H4 (cell line): ENCODE results near the gene SLC6A11. TPM values are rescaled to one million over a fixed set of nuclear protein-coding genes. Genes with fewer than 3 reads are reported as not detected.

Source experiments
- DNase-seq: peaks from one replicate; pipeline ENCODE4 v3.0.0-alpha.2; 2015; ENCODE audit warnings: low spot score
- total RNA-seq: library from RNA; depleted of rRNA; stranded (reverse); fragments of >200 nt; shearing (Covaris generic); gene quantifications from 2 replicates; pipeline ENCODE4 v1.2.3, GENCODE V29; 2014

Gene SLC6A11
- total RNA-seq, 1 experiment from 2014 or later = 0.12 TPM

DNA sequence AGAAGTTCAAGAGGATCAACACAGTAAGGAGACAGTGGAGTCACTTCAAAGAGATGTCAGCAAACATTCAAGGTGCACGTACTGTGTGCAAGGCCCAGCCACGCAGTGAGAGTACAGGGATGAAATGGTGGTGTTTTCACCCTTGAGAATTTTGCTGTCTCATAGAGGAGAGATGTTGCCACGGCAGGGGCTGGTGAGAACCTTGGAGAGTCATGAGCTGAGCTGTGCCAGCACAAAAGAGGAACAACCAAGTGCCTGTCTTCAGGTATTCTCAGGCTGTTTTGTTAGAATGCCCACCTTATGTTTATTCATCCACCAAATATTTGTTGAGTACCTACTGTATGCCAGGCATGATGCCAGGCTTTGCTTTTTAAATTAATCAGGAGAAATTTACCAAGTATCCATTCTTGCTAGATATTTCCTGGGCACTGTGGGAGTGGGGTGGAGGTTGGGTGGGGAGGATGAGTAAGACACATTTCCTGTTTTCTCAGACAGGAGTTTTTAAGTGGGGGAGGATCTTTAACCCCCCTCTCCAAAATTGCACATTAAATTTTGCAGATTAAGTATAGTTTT is 72.6 kb downstream of the SLC6A11 start:
- DNase-seq = no peak

DNA sequence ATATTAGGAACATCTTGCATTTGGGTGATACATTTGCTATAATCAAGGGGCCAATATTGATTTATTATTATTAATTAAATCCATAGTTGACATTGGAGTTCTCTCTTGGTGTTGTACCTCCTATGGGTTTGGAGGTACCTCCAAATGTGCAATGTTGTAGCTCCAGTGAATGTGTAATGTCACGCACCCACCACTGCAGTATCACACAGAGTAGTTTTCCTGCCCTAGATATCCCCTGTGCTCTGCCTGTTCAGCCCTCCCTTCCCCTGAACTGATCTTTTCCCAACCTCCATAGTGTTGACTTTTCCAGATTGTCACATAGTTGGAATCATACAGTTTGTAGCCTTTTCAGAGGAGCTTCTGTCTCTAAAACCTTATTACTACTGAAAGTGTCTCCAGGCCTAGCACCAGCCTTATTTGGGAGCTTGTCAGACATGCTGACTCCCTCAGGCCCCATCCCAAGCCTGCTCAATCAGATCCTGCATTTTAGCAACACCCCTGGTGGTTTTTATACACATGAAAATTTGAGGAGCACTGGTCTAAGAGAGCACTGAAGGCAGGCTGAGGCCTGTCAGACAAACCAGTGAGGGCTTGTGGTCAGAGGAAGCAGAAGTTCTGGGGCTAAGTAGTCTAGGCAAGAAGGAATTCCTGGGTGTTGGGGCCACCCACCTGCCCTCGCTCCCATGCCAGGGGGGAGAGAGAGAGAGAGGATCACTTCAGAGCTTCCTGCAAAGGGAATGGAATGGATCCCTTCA is 73.4 kb downstream of the SLC6A11 start:
- DNase-seq = no peak

DNA sequence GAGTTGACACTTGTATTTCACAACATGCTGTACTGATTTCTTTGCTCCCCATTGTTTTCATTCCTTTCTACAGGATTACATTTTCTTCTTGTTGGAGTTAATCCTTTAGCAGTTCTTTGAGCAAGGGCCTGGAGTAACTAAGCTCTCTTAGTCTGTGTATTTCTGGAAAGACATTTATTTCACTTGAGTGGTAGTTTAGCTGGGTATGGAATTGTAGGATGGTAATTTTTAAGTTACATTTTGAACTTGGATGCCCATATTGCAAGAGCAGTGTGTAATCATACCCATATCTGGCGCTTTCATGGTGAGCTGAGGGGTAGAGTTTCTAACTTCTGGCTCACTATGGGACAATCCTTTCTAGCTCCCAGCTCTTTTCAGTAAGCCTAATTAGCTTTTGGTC is 74.6 kb downstream of the SLC6A11 start:
- no peak for DNase-seq

DNA sequence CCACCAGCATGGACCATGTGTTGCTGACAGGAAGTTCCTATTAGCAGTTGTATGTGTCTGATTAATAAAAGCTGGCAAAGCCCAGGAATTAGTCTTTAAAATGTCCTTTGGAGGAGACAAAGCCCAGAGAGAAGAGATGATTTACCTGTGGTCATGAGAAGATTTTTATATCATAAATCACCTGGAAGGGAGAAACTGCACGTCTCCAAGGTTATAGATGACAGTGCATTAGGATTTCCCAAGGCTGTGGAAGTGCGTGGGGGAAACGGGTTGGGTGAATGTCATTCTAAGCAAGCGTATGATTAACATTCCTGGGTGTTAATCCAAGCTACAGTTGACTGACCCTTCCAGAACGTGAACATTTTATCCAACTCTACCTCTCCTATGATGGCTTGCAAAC is 76.6 kb downstream of the SLC6A11 start:
- DNase-seq = no peak

DNA sequence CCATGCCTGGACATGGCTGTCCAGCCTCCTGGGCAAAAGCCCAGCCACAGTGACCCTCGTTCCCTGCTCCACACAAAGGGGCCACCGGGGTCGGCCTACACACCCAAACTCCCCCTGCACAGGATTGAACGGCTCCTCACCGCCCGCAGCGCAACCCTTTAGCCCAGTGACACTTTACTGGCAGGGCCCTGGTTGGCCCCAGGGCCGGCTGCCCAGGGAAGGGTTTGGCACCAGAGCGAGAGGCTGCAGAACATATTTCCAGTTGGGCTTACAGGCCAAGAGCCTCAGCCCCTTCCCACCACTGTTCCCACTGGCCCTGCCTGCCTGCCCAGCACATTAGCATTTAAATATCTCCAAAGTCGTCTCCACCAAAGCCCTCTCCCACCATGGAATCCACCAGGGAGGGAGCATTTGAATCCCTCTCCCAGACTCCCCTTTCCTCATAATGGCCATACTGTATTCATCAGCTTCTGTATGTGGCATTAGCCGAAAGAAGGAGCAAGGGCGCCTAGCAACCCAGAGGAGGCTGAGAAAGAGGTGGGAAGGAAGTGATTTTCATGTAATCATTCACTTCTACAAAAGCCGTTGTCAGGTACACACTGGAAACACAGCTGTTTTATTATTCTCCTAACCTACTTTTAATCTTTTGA is 85.4 kb downstream of the SLC6A11 start:
- DNase-seq = no peak

DNA sequence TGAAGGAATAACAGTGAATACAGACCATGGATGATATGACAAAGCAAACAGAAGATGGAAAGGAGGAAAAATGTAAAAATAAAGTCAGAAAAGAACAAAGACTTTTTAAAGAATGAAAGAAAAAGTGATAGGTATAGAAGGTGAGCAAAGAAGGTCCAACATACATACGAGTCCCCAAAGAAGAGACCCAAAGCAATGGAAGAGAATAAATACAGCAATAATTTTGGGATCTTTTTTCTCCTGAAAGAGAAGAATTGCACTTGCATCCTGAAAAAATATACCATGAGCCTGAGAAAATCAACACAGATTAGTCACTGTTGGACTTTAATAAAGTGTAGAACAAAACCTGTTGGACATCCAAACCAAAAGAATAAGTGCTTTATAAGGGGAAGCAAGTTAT is 91.2 kb downstream of the SLC6A11 start:
- no peak for DNase-seq

DNA sequence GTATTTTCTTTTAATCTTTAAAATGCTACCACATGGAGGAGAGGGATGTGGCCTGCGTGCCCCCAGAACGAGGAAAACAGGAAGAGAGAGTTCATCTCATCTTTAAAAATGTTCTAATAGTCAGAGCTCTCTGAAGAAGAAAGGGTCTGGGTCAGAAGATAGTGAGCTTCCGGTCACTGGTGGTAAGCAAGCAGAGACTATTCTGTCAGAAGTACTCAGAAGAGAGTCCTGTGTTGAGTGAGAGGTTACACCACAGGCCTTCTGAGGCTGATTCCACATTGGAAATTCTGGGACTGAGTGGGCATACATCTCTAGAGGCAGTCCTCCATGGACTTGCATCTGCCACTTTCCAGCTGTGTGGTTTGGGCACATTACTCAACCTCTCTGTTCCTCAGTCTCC is 94.3 kb downstream of the SLC6A11 start:
- no peak for DNase-seq

DNA sequence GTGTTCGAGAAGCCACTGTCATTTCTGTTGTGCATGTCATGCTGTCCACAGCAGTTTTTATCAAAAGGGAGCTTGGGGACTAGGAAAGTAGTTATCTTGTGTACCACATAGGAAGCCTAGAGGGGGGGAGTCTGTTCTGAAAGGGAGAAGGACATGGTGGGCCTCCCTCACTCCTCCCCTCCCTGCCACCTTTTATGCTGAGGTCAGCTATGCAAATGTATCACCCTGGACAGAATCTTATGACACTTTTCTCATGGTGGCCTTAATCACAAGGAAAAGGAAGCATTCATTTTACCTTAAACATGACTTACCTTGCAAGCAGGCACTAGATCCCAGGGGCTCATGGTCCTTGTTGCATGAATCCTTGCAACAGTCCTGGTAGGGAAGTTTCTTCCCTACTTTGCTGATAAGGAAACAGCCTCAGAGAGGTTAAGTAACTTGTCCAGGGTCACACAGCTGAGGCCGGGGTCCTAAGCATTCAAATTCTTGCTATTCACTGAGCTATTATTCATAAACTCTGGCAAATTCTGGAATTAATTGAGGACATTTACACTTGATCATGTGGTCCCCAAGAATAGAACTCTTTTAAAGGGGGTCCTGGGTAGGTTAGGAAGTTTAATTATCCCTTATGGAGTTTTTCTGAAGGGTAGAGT is 95.4 kb downstream of the SLC6A11 start:
- no peak for DNase-seq

DNA sequence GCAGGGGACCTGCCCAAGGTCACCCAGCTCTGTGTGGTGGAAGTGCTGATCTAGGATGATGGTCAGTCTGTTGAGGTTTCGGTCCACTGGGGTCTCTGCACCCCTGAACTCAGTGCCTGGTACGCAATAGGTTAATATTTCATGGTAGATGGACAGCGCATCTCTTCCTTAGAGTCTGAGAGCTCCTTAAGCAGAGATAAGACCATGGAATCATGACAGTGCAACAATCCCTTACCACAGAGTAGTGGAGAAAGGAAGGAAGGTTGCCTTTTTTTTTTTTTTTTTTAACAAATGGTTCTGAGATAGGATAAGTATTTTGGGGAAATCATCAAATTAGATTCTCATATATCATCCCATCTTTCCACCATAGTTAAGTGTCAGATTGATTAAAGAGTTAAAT is 96.8 kb downstream of the SLC6A11 start:
- no peak for DNase-seq

DNA sequence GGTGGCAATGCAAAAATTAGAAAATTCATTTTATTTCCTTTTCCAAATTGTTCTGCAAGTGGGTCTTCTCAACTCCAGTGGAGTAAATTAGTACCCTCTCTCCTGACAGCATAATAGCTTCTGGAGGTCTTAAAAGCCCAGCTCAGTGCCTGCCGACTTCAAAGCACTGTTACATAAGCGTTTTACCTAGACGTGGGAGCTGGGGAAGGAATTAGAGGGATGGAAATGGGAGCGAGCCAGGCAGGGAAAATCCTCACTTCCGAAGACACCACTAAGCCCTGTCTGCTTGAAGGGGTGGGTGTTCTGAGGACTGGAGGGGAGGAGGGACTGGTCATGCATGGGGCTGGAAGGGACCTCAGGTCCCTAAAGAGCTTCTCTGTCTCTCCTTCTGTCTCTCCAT is 99.3 kb downstream of the SLC6A11 start:
- DNase-seq = no peak

DNA sequence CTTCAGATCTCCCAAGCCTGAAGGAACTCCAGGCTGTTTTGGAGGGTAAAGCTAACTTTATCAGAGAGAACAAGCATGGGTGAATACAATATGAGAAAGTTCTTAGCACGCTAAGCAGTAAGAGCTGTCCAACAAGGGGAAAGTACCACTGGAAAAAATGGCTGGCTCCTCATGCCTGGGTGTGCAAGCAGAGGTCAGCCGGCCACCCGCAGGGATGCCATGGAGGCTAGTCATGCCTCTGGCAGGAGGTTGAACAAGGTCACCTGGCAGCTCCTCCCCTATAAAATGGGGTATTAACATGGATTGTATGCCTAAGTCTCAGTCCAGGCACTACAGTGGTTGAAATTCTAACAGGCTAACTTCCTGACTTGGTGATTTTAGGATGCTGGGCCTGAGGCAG is 101.1 kb downstream of the SLC6A11 start:
- DNase-seq = peak; percentile 17

DNA sequence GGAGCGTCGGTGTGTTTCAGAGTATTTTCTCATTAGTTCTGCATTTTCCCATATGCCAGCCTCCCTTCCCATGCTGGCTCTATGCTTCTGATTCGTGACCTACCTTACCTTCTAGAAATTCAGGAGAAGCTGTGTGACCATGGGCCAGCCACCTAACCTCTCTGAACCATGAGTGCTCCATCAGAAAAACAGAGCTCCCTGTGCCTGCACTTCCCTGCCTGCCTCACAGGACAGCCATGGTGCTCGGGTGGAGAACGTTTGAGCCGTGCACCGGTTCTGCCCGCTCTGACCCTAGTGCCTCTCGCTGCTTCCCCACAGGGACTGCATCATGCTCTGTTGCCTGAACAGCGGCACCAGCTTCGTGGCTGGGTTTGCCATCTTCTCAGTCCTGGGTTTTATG is 102.0 kb downstream of the SLC6A11 start:
- no peak for DNase-seq

DNA sequence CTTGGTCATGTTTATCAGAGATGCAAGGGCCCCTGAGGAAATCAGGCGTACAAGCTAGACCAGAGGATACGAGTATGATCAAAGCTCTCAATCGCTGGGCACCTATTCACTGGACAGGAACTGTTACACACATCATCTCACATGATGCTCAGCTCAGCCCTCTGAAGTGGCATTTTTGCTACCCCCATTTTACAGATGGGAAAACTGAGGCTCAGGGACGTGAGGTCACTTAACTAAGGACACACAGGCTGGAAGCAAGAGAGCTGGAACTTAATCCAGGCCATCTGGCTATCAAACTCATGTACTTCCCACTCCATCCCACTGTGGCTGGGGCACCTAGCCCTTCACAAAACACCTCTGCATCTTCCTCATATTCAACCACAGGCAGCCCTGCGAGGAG is 103.6 kb downstream of the SLC6A11 start:
- DNase-seq = no peak

DNA sequence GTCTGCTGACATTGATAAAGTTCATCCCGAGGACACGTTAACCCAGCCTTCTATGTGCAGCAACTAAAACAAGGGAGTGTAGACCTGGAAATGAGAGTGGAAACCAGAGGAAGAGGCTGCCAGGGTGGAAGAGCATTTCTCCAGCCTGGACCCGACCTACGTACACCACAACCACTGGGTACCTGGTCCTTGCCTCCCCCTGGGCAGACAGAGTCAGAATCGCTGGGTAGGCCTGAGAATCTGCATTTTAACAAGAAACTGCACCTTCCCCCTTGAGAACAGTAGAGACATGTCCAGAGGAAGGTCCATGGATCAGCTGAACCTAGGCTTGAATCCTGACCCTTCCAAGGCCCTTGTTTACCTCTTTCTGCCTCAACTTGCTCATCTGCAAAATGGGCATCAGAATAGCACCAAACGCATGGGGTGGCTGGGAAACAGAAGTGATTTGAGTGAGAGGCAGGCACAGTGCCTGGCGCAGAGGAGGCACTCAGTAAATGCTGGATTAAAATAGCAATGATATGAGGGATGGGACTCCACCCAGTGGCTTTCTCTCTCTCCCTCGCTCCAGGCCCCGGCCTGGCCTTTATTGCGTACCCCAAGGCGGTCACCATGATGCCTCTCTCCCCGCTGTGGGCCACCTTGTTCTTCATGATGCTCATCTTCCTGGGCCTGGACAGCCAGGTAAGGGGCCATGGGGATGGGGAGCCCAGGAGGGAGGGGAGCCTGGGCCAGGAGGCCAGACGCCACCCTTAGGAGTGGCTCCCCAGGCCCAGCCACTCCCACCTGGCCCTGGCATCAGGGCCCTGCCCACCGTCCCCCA is 109.6 kb downstream of the SLC6A11 start:
- DNase-seq = no peak

DNA sequence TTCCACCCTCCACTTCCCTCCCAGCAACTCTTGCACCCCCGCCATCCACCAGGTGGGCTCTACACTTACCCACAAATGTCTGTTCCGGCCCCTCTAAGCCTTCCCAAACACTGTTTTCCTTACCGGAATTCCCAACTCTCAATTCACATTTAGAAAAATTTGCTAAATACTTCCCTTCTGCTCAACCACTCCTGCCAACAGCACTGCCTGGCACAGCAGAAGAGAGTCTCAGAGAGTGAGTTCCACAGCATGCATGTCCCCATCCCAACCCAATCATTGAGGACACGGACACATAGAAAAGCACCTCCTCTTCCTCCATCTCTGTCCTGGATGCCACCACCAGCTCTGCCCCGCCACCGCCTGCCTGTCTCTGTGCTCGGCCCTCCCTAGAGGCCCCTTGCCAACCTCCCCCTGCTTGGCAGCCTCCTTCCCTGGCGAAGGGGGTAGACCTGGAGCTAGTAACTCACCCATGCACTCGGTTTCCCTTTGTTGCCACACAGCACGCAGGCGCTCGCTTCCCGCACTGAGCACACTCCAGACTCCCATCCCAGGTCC is 110.3 kb downstream of the SLC6A11 start:
- no peak for DNase-seq

DNA sequence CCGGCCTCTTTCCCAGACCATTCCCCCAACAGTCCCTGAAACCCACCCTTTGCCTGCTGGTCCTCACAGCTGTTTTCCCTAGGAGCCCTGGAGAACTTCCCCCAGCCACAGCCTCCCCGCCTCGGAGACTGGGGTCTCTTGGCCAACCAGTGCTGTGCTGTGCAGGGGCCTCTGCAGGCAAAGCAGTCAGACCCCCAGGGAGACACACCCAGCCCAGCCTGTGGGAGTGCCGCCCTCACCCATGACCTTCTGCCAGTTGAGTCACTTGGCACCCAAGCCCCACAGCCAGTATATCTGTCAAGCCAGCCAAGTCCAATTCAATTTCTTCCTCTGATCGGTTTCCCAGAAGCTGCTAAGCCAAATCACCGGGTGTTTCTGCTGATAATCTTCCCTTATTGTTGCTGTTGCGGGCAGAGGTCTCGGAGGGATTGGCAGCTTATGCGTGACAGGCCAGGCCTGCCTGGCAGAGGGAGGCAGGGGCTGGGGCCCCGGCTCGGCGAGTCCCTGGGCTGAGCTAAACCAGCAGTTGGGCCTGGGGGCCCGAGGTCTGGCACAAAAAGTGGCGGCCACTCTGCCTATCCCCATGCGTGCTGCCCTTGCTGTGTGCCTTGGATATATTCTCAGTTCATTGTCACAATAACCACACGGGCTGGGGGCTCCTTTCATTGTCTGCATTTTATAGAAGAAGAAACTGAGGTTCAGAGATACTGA is 110.9 kb downstream of the SLC6A11 start:
- DNase-seq = no peak

DNA sequence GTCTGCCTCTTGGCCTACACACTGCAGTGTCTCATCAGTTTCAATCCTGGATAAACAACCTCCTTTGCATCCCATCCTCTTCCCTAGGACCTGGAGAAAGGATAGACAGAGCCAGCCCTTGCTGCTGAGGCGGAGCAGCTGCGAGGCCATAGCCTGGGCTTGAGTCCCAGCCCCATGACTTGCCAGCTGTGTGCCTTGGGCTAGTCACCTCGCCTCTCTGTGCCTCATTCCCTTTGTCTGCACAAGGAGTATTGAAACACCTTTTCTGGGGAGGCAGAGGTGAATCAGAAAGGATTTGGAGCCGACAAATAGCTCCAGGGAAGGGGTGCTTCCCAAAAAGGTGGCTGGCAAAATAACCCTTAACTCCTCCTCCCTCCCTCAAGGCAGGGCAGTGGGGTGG is 111.5 kb downstream of the SLC6A11 start:
- no peak for DNase-seq

DNA sequence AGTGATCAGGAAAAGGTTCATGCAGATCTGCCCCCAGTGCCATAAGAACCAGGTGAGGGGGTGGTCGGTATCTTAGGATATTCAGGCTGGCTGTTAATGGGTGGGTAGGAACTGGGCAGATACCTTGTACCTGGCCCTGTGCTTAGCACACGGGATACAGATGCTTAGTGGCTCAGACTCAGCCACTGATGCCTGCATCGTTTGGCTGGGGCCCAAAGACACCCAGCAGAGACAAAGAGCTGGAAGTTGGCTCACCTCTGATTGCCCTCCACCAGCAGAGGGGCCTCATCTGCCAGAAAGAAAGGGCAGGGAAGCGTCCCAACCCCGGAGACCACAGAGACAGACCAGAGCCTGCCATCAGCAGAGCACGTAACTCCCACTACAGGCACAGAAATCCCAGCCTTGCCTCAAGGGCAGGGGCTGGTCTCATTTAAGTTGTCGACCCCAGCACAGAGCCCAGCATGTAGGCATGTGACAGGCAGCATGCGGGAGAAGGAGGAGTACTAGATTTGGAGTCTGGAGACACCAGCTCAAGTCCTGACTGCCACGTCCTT is 112.5 kb downstream of the SLC6A11 start:
- DNase-seq = no peak

DNA sequence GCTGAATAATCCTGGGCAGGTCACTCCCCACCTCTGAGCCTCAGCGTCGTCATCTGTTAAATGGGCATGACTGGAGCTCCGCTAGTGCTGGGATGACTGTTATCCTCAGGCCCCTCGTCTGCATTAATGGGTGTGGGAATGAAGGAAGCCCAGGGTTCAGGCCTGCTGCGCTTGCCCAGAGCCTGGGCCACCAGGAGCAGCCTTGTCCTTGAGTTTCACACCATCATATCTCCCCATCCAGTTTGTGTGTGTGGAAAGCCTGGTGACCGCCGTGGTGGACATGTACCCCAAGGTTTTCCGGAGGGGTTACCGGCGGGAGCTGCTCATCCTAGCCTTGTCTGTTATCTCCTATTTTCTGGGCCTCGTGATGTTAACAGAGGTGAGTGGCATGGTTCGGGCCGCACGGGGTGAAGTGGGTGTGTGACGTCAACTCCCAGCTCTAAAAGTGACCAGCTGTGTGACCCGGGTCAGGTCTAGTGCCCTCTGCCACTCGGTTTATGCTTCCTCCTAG is 113.0 kb downstream of the SLC6A11 start:
- no peak for DNase-seq

DNA sequence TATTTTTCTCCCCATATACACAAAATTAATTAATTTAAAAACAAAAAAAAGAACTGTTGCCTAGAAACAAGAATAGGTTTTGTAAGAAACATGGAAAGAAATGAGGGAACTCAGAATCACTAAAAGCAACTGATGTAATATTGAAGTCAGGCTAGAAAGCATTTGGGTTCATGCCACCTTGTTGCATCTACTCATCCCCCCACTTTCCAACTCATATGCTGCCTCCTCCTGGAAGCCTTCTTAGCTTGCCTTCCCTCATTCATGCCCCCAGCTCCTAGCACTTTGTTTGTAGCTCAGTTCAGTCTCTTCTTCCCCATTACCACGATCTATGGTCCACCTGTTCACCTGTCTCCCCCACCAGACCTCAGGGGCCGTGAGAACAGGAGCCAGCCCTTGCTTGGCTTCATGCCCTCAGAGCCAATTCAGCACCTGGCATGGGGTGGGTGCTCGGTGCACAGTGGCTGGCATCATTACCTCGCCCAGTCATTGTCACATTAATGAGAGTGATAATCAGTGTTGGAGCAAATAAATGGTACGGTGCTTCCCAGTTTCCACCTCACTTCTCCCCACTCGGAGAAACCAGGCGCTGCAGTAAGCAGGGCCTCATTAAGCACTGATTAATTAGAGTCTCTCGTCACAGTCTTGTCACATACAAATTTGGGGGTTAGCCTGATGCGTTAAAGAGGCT is 114.1 kb downstream of the SLC6A11 start:
- no peak for DNase-seq
